Body of pancreas (tissue), 4 donors: ENCODE data around the gene VPS39.

Experiments used
- CTCF ChIP-seq, 7 experiments: fragments of 450-650 bp in 4 of 7; fragments of 200-600 bp in 3 of 7; sonication (generic) in 3 of 7; IDR thresholded peaks; one replicate each; pipeline ENCODE4 v1.5.1; 2016 to 2019; ENCODE audit warnings: antibody characterized with exemption in 7 of 7
- POLR2A ChIP-seq, 3 donors: fragments of 450-650 bp; IDR thresholded peaks; one replicate each; pipeline ENCODE4 v1.6.1; 2016; ENCODE audit warnings: antibody characterized with exemption in 3 of 3, mild to moderate bottlenecking in 2 of 3

- TF ChIP-seq CTCF (IDR thresholded peaks at IDR 0.05) = no peak
- TF ChIP-seq POLR2A (IDR thresholded peaks at IDR 0.05) = no peak
Observed at GRCh38 chr15:42151736-42152135, 56.4 kb downstream of the VPS39 start.
